Measurements from ENCODE around the gene DPH2.

DNA sequence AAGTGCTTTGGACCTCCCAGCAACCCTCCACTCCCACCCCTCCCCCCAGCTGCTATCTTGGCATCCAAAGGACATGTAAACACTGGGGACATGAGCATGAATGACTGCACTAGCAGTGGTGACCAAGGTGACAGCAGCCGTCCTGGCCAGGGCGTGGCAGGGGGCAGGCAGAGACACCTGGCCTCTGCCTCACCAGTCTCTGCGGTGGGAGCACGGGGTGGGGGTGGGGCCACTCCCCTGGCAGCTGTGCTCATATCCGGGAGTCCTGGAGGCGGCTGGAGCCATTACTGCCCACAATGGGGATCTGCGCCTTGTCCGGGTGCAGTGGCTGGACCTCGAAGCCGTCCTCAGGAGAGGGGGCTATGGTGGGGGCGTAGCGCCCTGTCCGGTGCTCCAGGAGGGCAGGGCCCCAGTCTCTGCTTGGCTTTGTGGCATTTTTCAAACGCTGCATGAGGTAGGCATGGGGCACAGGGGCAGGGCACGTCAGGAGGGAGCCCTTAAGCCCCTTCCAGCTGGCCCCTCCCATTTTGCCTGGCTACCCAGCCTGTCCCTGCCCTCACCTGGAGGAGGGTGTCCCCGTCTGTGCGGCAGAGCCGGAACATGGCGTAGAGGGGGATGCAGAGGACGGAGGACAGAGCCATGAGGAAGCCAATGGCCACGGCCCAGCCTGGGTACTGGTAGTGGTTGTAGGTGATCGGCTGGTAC lies 27.6 kb downstream of the DPH2 start:
- TF ChIP-seq POLR2AphosphoS5 (IDR thresholded peaks at IDR 0.05; ENCODE audit: low read depth, low read length) (no peak), SIN3A (IDR thresholded peaks at IDR 0.05; ENCODE audit: borderline replicate concordance, insufficient read depth, low read length) (no peak), TAF1 (IDR thresholded peaks at IDR 0.05; ENCODE audit: borderline replicate concordance, insufficient read depth, low read length) (no peak)
- TF ChIP-seq, protein P1, sequence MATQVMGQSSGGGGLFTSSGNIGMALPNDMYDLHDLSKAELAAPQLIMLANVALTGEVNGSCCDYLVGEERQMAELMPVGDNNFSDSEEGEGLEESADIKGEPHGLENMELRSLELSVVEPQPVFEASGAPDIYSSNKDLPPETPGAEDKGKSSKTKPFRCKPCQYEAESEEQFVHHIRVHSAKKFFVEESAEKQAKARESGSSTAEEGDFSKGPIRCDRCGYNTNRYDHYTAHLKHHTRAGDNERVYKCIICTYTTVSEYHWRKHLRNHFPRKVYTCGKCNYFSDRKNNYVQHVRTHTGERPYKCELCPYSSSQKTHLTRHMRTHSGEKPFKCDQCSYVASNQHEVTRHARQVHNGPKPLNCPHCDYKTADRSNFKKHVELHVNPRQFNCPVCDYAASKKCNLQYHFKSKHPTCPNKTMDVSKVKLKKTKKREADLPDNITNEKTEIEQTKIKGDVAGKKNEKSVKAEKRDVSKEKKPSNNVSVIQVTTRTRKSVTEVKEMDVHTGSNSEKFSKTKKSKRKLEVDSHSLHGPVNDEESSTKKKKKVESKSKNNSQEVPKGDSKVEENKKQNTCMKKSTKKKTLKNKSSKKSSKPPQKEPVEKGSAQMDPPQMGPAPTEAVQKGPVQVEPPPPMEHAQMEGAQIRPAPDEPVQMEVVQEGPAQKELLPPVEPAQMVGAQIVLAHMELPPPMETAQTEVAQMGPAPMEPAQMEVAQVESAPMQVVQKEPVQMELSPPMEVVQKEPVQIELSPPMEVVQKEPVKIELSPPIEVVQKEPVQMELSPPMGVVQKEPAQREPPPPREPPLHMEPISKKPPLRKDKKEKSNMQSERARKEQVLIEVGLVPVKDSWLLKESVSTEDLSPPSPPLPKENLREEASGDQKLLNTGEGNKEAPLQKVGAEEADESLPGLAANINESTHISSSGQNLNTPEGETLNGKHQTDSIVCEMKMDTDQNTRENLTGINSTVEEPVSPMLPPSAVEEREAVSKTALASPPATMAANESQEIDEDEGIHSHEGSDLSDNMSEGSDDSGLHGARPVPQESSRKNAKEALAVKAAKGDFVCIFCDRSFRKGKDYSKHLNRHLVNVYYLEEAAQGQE (IDR thresholded peaks at IDR 0.05; ENCODE audit: insufficient read depth in 1 of 2, low read depth in 2 of 2, low read length in 2 of 2), result no peak

All from PFSK-1 (cell line).